SK-MEL-5 (cell line): ENCODE results near the gene RNF157. TPM values are rescaled to one million over a fixed set of nuclear protein-coding genes. Genes with fewer than 3 reads are reported as not detected.

Experiments used
- DNase-seq: peaks from one replicate; pipeline ENCODE4 v3.0.0-alpha.2; 2016; ENCODE audit warnings: low read depth, low spot score
- in situ Hi-C: cut with HindIII; loops from 2 replicates; pipeline ENCODE4 v1.10.0; 2016; ENCODE audit warnings: low sequenced_read_pairs, high pct_unique_total_duplicates, low pct_unique_long_range_greater_than_20kb
- total RNA-seq: library from RNA; depleted of rRNA; stranded (reverse); fragments of >200 nt; shearing (Covaris generic); gene quantifications from 2 replicates; pipeline ENCODE4 v1.2.3, GENCODE V29; 2014

RNF157 gene
- total RNA-seq, 1 experiment from 2014 or later, result 28.1 TPM

- no peak for DNase-seq
- in situ Hi-C loops, result no loop called here
Observed at GRCh38 chr17:76130473-76130872, 109.8 kb downstream of the RNF157 start.

- no peak for DNase-seq
- in situ Hi-C loops, result no loop called here
Observed at GRCh38 chr17:76125922-76126321, 114.4 kb downstream of the RNF157 start.

- in situ Hi-C loops, result no loop called here
- DNase-seq, result no peak
Observed at GRCh38 chr17:76125391-76125675, 115.0 kb downstream of the RNF157 start.

GRCh38 chr17:76124582-76125390 lies 115.5 kb downstream of the RNF157 start:
- peak; percentile 80 for DNase-seq

GRCh38 chr17:76123749-76124581 lies 116.3 kb downstream of the RNF157 start:
- in situ Hi-C loops, result no loop called here
- DNase-seq, result no peak

More at GRCh38 chr17:76124582-76125390, 115.5 kb downstream of the RNF157 start:
- in situ Hi-C loops, result no loop called here

- in situ Hi-C loops, result no loop called here
- no peak for DNase-seq
Observed at GRCh38 chr17:76123191-76123499, 117.1 kb downstream of the RNF157 start.

GRCh38 chr17:76122431-76123190 lies 117.7 kb downstream of the RNF157 start:
- in situ Hi-C loops, result no loop called here
- no peak for DNase-seq

GRCh38 chr17:76121932-76122430 lies 118.3 kb downstream of the RNF157 start:
- in situ Hi-C loops, result no loop called here
- no peak for DNase-seq

- DNase-seq, result no peak
- in situ Hi-C loops, result no loop called here
Observed at GRCh38 chr17:76120658-76121008, 119.7 kb downstream of the RNF157 start.

- in situ Hi-C loops, result no loop called here
- no peak for DNase-seq
Observed at GRCh38 chr17:76119409-76120371, 120.6 kb downstream of the RNF157 start.

GRCh38 chr17:76115138-76115754 lies 125.0 kb downstream of the RNF157 start:
- in situ Hi-C loops, result no loop called here

GRCh38 chr17:76111956-76112355 lies 128.3 kb downstream of the RNF157 start:
- in situ Hi-C loops, result no loop called here
- DNase-seq, result no peak

More at GRCh38 chr17:76115138-76115754, 125.0 kb downstream of the RNF157 start:
- no peak for DNase-seq

- DNase-seq, result peak; percentile 66
- in situ Hi-C loops, result no loop called here
Observed at GRCh38 chr17:76107509-76107908, 132.8 kb downstream of the RNF157 start.

- DNase-seq, result no peak
- in situ Hi-C loops, result no loop called here
Observed at GRCh38 chr17:76106703-76107102, 133.6 kb downstream of the RNF157 start.

- in situ Hi-C loops, result no loop called here
Observed at GRCh38 chr17:76104896-76105231, 135.4 kb downstream of the RNF157 start.

GRCh38 chr17:76104140-76104895 lies 136.0 kb downstream of the RNF157 start:
- in situ Hi-C loops, result no loop called here
- DNase-seq, result no peak

More at GRCh38 chr17:76104896-76105231, 135.4 kb downstream of the RNF157 start:
- DNase-seq, result no peak
